ENCODE results near the gene SMO. TPM values are rescaled to one million over a fixed set of nuclear protein-coding genes. Genes with fewer than 3 reads are reported as not detected.

SMO gene
- total and polyA plus RNA-seq, 2 donors (not counting 3 experiments of a cell fraction or from before 2014, with no cell fraction given), result 13.2 to 16.5 TPM

DNA sequence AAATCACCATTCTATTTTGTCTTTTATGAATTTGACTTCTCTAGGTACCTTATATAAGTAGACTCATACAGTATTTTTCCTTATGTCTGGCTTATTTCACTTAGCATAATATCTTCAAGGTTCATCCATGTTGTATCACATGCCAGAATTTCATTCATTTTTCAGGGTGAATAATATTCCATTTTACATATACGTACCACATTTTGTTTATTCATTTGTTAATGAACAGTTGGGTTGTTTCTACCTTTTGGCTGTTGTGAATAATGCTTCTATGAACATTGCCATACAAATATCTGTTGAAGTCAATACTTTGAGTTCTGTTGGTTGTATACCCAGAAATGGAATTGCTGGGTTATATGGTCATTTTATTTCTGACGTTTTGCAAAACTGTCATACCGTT is 57.1 kb downstream of the SMO start:
- H3K9me1 ChIP-seq (replicated peaks; ENCODE audit: control insufficient read depth, extremely low read depth, insufficient read depth, low read length), result no peaks in the 10 kb centered on the region
- CTCF ChIA-PET, result no interaction called here
- H3K9ac ChIP-seq (replicated peaks; ENCODE audit: extremely low read depth, insufficient read depth, low read length), result no peak overlapping the region
- POLR2A ChIA-PET, result no interaction called here
- no TSS peak for BruUV-seq (replicated peaks)
- no peaks in the 10 kb centered on the region for H3K79me2 ChIP-seq (ENCODE audit: control insufficient read depth, insufficient read depth, low read length)
- no peak overlapping the region for H3K27ac ChIP-seq (ENCODE audit: insufficient read depth, low read depth, low read length)
- no peak overlapping the region for H3K4me3 ChIP-seq (replicated peaks in 1 of 3; ENCODE audit: insufficient read depth in 1 of 3, low read depth in 1 of 3, low read length in 3 of 3)
- no peaks in the 10 kb centered on the region for H3K9me3 ChIP-seq (replicated peaks; ENCODE audit: control insufficient read depth, insufficient read depth, low read length)
- no peaks in the 10 kb centered on the region for H3K4me1 ChIP-seq (ENCODE audit: control insufficient read depth, extremely low read depth, insufficient read depth, low read length)
- FAIRE-seq (no peak), DNase-seq (ENCODE audit: low read depth, low spot score) (no peak)
- no peaks in the 10 kb centered on the region for H3K36me3 ChIP-seq (ENCODE audit: control insufficient read depth in 2 of 2, extremely low read depth in 1 of 2, insufficient read depth in 2 of 2, low read length in 2 of 2)
- H4K20me1 ChIP-seq (replicated peaks; ENCODE audit: control insufficient read depth, extremely low read depth, insufficient read depth, low read length), result no peaks in the 10 kb centered on the region
- no peaks in the 10 kb centered on the region for H3K27me3 ChIP-seq (ENCODE audit: control insufficient read depth in 2 of 2, insufficient read depth in 2 of 2, low read length in 2 of 2)
- H2AFZ ChIP-seq (ENCODE audit: low read depth, low read length), result no peak overlapping the region
- TF ChIP-seq MYC (IDR thresholded peaks at IDR 0.05; ENCODE audit: low read depth, low read length) (no peak), FOS (IDR thresholded peaks at IDR 0.05; ENCODE audit: borderline replicate concordance, insufficient read depth, low read length) (no peak), POLR2AphosphoS5 (IDR thresholded peaks at IDR 0.05; ENCODE audit: insufficient read depth, low read depth, low read length) (no peak), GATA2 (IDR thresholded peaks at IDR 0.05; ENCODE audit: insufficient read depth, insufficient read length, low read depth, low read length) (no peak), EZH2 (IDR thresholded peaks at IDR 0.05; ENCODE audit: borderline replicate concordance, low read depth, low read length, severe bottlenecking) (no peak), JUN (IDR thresholded peaks at IDR 0.05; ENCODE audit: borderline replicate concordance, insufficient read depth, insufficient read length, low read depth) (no peak), POLR2A (IDR thresholded peaks at IDR 0.05; ENCODE audit: low read depth, low read length) (no peak)
- TF ChIP-seq, protein P1, sequence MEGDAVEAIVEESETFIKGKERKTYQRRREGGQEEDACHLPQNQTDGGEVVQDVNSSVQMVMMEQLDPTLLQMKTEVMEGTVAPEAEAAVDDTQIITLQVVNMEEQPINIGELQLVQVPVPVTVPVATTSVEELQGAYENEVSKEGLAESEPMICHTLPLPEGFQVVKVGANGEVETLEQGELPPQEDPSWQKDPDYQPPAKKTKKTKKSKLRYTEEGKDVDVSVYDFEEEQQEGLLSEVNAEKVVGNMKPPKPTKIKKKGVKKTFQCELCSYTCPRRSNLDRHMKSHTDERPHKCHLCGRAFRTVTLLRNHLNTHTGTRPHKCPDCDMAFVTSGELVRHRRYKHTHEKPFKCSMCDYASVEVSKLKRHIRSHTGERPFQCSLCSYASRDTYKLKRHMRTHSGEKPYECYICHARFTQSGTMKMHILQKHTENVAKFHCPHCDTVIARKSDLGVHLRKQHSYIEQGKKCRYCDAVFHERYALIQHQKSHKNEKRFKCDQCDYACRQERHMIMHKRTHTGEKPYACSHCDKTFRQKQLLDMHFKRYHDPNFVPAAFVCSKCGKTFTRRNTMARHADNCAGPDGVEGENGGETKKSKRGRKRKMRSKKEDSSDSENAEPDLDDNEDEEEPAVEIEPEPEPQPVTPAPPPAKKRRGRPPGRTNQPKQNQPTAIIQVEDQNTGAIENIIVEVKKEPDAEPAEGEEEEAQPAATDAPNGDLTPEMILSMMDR (IDR thresholded peaks at IDR 0.05; ENCODE audit: extremely low read depth in 1 of 2, insufficient read depth in 1 of 2, low read depth in 1 of 2, low read length in 2 of 2), result no peak
- TF ChIP-seq, protein P2, sequence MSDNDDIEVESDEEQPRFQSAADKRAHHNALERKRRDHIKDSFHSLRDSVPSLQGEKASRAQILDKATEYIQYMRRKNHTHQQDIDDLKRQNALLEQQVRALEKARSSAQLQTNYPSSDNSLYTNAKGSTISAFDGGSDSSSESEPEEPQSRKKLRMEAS (IDR thresholded peaks at IDR 0.05; ENCODE audit: insufficient read depth, insufficient read length), result no peak
- dilution Hi-C loops (cut with MboI; ENCODE audit: extremely low pct_ligation_motif_present, low sequenced_read_pairs) (no loop called here), intact Hi-C loops (cut with micrococcal nuclease) (no loop called here)
- no peak overlapping the region for H3K4me2 ChIP-seq (ENCODE audit: insufficient read depth, low read length)

Measured in endothelial cell of umbilical vein (primary cell).